Measurements from ENCODE around the gene SERINC3.
"Not testable (repeated sequence)": the region's sequence is repeated elsewhere in the genome, so short reads cannot be mapped to it uniquely, and the experiment has no call there.

SERINC3 gene

GRCh38 chr20:44494681-44495080 is 27.2 kb downstream of the SERINC3 start:
- DNase-seq, result no peak

- no peak for DNase-seq
Observed at GRCh38 chr20:44494266-44494665, 27.6 kb downstream of the SERINC3 start.

- DNase-seq, result no peak
Observed at GRCh38 chr20:44491635-44492395, 30.1 kb downstream of the SERINC3 start.

- DNase-seq, result no peak
Observed at GRCh38 chr20:44489931-44490330, 31.9 kb downstream of the SERINC3 start.

GRCh38 chr20:44489223-44489622 is 32.6 kb downstream of the SERINC3 start:
- DNase-seq, result no peak

- no peak for DNase-seq
Observed at GRCh38 chr20:44488551-44488950, 33.3 kb downstream of the SERINC3 start.

- DNase-seq, result no peak
Observed at GRCh38 chr20:44485830-44486198, 36.1 kb downstream of the SERINC3 start.

- no peak for DNase-seq
Observed at GRCh38 chr20:44485078-44485829, 36.6 kb downstream of the SERINC3 start.

- no peak for DNase-seq
Observed at GRCh38 chr20:44483112-44483511, 38.8 kb downstream of the SERINC3 start.

GRCh38 chr20:44481719-44482416 is 40.0 kb downstream of the SERINC3 start:
- DNase-seq, result no peak

GRCh38 chr20:44480097-44480496 is 41.8 kb downstream of the SERINC3 start:
- no peak for DNase-seq

GRCh38 chr20:44479643-44480042 is 42.2 kb downstream of the SERINC3 start:
- no peak for DNase-seq

- no peak for DNase-seq
Observed at GRCh38 chr20:44478206-44478605, 43.7 kb downstream of the SERINC3 start.

- DNase-seq, result no peak
Observed at GRCh38 chr20:44477151-44477550, 44.7 kb downstream of the SERINC3 start.

GRCh38 chr20:44475694-44476560 is 45.9 kb downstream of the SERINC3 start, which contains the start of gene TTPAL:
TSS of gene TTPAL (plus strand) at chr20:44475874. CDS start at chr20:44480000, 4,126 bp downstream.
- peak; percentile 88 for DNase-seq

- DNase-seq, result no peak
Observed at GRCh38 chr20:44475372-44475693, 46.5 kb downstream of the SERINC3 start.

GRCh38 chr20:44472283-44472682 is 49.6 kb downstream of the SERINC3 start:
- not testable (repeated sequence) for DNase-seq

- no peak for DNase-seq
Observed at GRCh38 chr20:44471481-44471882, 50.4 kb downstream of the SERINC3 start.

GRCh38 chr20:44470327-44470726 is 51.5 kb downstream of the SERINC3 start:
- DNase-seq, result no peak

- no peak for DNase-seq
Observed at GRCh38 chr20:44468044-44468782, 53.7 kb downstream of the SERINC3 start.

- DNase-seq, result no peak
Observed at GRCh38 chr20:44467289-44467883, 54.5 kb downstream of the SERINC3 start.

Measured in right kidney (tissue), 1 donor.